HG02870 (cell line): Measurements from ENCODE around the gene ALG9.

Source experiments
- ATAC-seq: cut with Tn5 transposase; IDR thresholded peaks from one replicate; pipeline ENCODE4 v1.9.1; 2021; ENCODE audit warnings: mild to moderate bottlenecking, moderate library complexity; ENCODE audit not compliant: unreplicated experiment

Gene ALG9

DNA sequence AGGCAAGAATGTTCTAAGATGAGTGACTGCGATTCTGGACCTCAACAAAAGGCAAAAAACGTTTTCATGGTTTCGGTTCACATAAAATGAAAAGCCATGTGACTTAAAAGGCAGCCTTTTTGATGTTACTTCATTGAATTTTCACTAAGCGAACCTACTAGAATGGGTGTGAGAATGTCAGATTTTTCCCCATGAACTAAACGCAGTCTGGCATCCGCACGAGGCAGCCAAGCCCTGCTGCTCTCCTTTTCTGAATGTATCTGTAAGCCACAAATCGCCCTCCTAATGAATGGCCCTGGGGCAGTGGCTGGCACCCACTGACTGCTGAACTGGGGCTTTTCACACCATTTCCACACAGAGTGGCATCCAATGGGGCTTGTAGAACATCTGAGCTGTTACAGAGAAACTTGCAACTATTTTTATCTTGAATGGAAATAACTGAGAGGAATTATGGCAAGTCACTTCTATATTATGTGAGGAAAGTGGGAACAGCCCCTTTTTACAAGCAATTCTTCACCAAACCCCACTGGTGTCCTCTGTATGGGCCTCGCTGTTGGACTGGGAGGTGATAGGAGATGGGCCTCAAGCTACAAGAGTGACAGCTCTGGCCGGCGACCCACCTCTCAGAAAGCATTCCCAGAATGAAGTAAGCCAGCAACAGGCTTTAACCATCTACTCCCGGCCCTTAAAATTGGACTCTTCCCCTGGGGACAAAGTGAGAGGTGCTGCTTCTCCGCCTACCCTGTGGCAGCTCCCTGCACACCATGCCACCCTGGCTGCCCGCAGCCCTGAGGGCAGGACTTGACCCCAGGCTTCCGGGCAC, 134.5 kb downstream of the ALG9 start:
- no peak for ATAC-seq
